LNCaP clone FGC (cell line): ENCODE results near the gene CD300LF.

Source experiments
- DNase-seq: peaks from one replicate; pipeline ENCODE4 v3.0.0-alpha.2; 2011; ENCODE audit warnings: low read depth
- H3K4me3 ChIP-seq: 2 replicates; pipeline ENCODE4 v1.5.1; 2011; ENCODE audit warnings: mild to moderate bottlenecking, low read depth, low read length, control low read depth
- TF ChIP-seq, protein P1 (sequence below): IDR thresholded peaks from 2 replicates; pipeline ENCODE4 v1.5.1; 2012; ENCODE audit warnings: mild to moderate bottlenecking; ENCODE audit not compliant: control insufficient read depth, insufficient read depth; ENCODE audit errors: extremely low read depth

CD300LF gene

GRCh38 chr17:74729866-74730265 lies 17.1 kb upstream of the CD300LF start:
- DNase-seq: no peak
- H3K4me3 ChIP-seq: no peak overlapping the region
- TF ChIP-seq, protein P1, sequence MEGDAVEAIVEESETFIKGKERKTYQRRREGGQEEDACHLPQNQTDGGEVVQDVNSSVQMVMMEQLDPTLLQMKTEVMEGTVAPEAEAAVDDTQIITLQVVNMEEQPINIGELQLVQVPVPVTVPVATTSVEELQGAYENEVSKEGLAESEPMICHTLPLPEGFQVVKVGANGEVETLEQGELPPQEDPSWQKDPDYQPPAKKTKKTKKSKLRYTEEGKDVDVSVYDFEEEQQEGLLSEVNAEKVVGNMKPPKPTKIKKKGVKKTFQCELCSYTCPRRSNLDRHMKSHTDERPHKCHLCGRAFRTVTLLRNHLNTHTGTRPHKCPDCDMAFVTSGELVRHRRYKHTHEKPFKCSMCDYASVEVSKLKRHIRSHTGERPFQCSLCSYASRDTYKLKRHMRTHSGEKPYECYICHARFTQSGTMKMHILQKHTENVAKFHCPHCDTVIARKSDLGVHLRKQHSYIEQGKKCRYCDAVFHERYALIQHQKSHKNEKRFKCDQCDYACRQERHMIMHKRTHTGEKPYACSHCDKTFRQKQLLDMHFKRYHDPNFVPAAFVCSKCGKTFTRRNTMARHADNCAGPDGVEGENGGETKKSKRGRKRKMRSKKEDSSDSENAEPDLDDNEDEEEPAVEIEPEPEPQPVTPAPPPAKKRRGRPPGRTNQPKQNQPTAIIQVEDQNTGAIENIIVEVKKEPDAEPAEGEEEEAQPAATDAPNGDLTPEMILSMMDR: no peak

DNA sequence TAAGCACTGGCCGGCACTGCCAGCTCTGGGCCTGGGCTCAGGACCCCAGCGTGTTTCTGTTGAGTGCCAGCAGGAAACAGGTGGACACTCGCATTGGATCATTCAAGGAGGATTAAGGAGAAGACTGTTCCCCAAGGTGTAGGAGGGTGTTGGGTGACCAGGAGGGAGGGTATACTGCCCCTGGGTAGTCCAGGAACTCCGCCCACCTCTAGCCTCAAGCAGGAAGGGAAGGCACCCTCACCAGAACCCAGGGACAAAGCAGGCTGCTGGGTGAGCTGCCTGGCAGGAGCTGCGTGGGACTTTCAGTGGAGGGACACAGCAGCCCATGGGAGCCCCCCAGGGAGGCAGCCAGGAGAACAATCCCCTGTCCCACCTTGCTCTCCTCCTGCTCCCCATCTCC lies 16.6 kb upstream of the CD300LF start:
- TF ChIP-seq, protein P1: no peak
- H3K4me3 ChIP-seq: no peak overlapping the region
- DNase-seq: no peak

DNA sequence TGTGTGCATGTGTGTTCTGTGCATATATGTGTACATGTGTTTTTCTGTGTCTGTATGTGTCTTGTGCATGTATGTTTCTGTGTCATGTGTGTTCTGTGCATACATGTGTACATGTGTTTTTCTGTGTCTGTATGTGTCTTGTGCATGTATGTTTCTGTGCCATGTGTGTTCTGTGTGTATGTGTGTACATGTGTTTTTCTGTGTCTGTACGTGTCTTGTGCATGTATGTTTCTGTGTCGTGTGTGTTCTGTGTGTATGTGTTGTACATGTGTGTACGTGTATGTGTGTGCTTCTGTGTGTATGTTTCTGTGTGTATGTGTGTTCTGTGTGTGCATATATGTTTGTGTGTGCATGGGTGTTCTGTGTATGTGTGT lies 16.0 kb upstream of the CD300LF start:
- TF ChIP-seq, protein P1: no peak
- no peak for DNase-seq
- H3K4me3 ChIP-seq: no peak overlapping the region

GRCh38 chr17:74728033-74728701 lies 15.4 kb upstream of the CD300LF start:
- no peak for DNase-seq
- TF ChIP-seq, protein P1: no peak
- no peak overlapping the region for H3K4me3 ChIP-seq

- TF ChIP-seq, protein P1: no peak
- DNase-seq: no peak
These were observed 12.4 kb upstream of the CD300LF start for GRCh38 chr17:74725111-74725510.

GRCh38 chr17:74723891-74724290 lies 11.2 kb upstream of the CD300LF start:
- no peak overlapping the region for H3K4me3 ChIP-seq
- TF ChIP-seq, protein P1: no peak
- DNase-seq: no peak

More at GRCh38 chr17:74725111-74725510, 12.4 kb upstream of the CD300LF start:
- H3K4me3 ChIP-seq: no peak overlapping the region

DNA sequence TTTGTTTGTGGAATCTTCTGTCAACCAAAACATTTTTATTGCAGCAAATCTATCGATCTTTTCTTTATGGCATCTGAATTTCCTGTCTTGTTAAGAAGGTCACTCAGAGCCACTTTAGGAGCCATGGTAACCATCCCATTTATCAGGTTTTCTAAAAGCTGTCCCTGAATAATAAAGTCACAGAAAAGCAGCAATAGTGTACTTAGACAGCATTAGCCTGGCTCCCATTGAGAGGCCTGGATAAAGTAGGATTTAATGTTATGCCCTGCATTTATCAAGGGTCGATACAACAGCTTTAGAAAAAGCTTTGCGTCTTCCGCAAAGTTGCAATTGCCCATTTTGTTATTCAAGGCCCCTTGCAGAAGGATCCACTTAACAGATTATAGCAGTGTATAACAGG lies 10.1 kb upstream of the CD300LF start:
- TF ChIP-seq, protein P1: no peak
- H3K4me3 ChIP-seq: no peak overlapping the region
- DNase-seq: no peak
